ENCODE measurements around the gene PALB2.

The PALB2 gene

DNA sequence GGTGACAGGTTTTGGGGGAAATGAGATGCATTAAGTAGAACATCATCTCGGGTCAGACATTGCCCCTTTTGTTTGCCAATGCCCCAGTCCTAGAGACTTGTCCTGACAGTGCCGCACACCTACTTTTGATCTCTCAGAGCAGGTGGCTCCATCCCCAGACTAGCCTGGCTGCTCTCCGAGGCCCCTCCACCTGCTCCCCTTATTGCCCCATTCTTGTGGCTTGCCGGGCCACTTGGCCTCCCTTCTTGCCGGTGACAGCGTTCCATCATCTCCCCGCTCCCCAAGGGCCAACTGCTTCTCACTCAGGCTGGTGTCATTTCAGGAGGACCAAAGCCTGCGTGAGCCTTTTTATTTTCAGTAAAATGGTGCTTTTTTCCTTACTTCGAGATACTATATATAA, 68.7 kb downstream of the PALB2 start:
- Histone ChIP-seq H3K9ac (ENCODE audit: low read depth in 1 of 2, low read length in 2 of 2) (no peak overlapping the region), H3K4me1 (ENCODE audit: control insufficient read depth in 2 of 2, insufficient read depth in 2 of 2, low read length in 2 of 2) (no peaks in the 10 kb centered on the region), H3K4me3 (ENCODE audit: low read length in 2 of 2) (no peak overlapping the region), H3K27me3 (ENCODE audit: control insufficient read depth in 2 of 2, insufficient read depth in 2 of 2, low read length in 2 of 2) (no peaks in the 10 kb centered on the region), H3K36me3 (ENCODE audit: control insufficient read depth in 2 of 2, insufficient read depth in 2 of 2, low read length in 2 of 2) (peaks cover 37 to 49% of the 10 kb centered on the region in 2 donors), H3K27ac (ENCODE audit: low read depth in 2 of 2, low read length in 2 of 2) (no peak overlapping the region), H3K9me3 (ENCODE audit: control insufficient read depth in 2 of 2, low read length in 2 of 2) (no peaks in the 10 kb centered on the region)

DNA sequence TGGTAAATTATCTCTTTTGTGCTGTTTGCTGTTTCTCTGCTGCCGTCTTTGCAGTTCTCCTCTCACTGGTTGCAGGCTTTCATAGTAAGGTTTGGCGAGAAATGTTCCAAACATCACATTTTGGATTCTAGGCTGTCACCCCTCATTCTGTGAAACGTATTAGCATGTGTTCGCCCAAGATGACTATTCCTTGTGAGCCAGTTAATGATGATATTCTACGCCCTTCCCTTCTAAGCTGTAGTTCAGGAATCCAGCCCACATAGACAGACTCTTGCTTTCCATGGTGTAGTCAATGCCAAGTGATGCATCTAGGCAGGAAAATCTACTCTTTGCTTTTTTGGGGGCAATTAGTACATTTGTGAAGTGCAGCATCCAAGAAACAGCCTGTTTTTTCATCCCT, 69.2 kb downstream of the PALB2 start:
- H3K9ac ChIP-seq (ENCODE audit: low read depth in 1 of 2, low read length in 2 of 2): no peak overlapping the region
- peaks cover 42 to 54% of the 10 kb centered on the region in 2 donors for H3K36me3 ChIP-seq (ENCODE audit: control insufficient read depth in 2 of 2, insufficient read depth in 2 of 2, low read length in 2 of 2)
- no peak overlapping the region for H3K27ac ChIP-seq (ENCODE audit: low read depth in 2 of 2, low read length in 2 of 2)

DNA sequence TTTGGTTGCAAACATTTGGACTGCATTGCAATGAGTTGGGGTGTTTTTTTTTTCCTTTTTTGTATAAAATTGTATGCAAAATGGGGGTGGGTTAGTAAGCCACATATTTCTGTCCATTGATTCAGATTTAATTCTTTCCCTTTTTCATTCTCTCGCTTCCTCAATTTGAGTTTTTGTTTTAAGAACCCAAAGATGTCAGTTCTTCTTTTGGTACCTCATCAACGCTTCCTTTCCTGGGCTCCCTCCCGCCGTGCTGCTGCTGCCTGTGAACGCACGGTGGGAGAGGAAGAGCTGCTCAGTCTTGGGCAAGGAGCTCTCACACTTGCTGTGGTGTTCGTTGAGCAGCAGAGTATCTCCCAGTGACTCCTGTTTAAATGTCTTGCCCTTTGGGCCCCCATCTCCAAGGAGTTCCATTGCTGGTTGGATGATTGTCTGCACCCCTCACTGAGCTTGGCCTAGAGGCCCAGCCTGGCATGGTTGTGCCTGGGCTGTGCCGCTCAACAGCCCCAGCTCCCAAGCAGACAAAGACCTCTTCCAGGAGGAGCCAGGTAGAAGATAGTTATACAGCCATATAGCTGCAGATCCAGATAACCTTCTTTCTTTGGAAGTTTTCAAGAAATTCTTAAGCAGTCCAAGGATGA, 70.0 kb downstream of the PALB2 start:
- peaks cover 45 to 56% of the 10 kb centered on the region in 2 donors for H3K36me3 ChIP-seq (ENCODE audit: control insufficient read depth in 2 of 2, insufficient read depth in 2 of 2, low read length in 2 of 2)
- no peak overlapping the region for H3K9ac ChIP-seq (ENCODE audit: low read depth in 1 of 2, low read length in 2 of 2)
- no peak overlapping the region for H3K27ac ChIP-seq (ENCODE audit: low read depth in 2 of 2, low read length in 2 of 2)
- no peaks in the 10 kb centered on the region for H3K9me3 ChIP-seq (ENCODE audit: control insufficient read depth in 2 of 2, low read length in 2 of 2)
- no peaks in the 10 kb centered on the region for H3K27me3 ChIP-seq (ENCODE audit: control insufficient read depth in 2 of 2, insufficient read depth in 2 of 2, low read length in 2 of 2)
- no peaks in the 10 kb centered on the region for H3K4me1 ChIP-seq (ENCODE audit: control insufficient read depth in 2 of 2, insufficient read depth in 2 of 2, low read length in 2 of 2)
- H3K4me3 ChIP-seq (ENCODE audit: low read length in 2 of 2): no peak overlapping the region

More for the DNA sequence above, 69.2 kb downstream of the PALB2 start:
- Histone ChIP-seq H3K4me1 (ENCODE audit: control insufficient read depth in 2 of 2, insufficient read depth in 2 of 2, low read length in 2 of 2) (no peaks in the 10 kb centered on the region), H3K9me3 (ENCODE audit: control insufficient read depth in 2 of 2, low read length in 2 of 2) (no peaks in the 10 kb centered on the region), H3K4me3 (ENCODE audit: low read length in 2 of 2) (no peak overlapping the region), H3K27me3 (ENCODE audit: control insufficient read depth in 2 of 2, insufficient read depth in 2 of 2, low read length in 2 of 2) (no peaks in the 10 kb centered on the region)

DNA sequence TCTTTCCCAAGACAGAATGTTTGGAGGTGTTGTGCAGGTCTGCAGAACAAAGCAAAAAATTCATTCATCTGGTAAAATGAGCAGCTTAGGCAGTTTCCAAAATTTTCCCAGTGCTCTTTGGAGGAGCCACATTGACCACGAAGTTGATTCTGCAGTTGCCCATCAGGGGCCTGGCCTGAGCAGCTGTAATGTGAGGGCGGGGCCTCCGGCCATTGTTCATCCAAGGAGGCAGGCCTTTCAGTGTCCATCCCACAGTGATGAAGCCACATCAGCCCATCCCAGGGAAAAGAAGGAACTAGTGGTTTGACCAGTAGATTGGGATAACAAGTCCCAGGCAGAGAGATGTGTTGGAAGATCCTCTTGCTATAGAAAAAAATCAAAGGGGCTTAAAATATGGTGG, 73.5 kb downstream of the PALB2 start:
- Histone ChIP-seq H3K4me1 (ENCODE audit: control insufficient read depth in 2 of 2, insufficient read depth in 2 of 2, low read length in 2 of 2) (no peaks in the 10 kb centered on the region), H3K27ac (ENCODE audit: low read depth in 2 of 2, low read length in 2 of 2) (no peak overlapping the region), H3K4me3 (ENCODE audit: low read length in 2 of 2) (no peak overlapping the region), H3K9ac (ENCODE audit: low read depth in 1 of 2, low read length in 2 of 2) (no peak overlapping the region), H3K36me3 (ENCODE audit: control insufficient read depth in 2 of 2, insufficient read depth in 2 of 2, low read length in 2 of 2) (peaks cover 74% of the 10 kb centered on the region in 2 donors), H3K9me3 (ENCODE audit: control insufficient read depth in 2 of 2, low read length in 2 of 2) (no peaks in the 10 kb centered on the region), H3K27me3 (ENCODE audit: control insufficient read depth in 2 of 2, insufficient read depth in 2 of 2, low read length in 2 of 2) (no peaks in the 10 kb centered on the region)

DNA sequence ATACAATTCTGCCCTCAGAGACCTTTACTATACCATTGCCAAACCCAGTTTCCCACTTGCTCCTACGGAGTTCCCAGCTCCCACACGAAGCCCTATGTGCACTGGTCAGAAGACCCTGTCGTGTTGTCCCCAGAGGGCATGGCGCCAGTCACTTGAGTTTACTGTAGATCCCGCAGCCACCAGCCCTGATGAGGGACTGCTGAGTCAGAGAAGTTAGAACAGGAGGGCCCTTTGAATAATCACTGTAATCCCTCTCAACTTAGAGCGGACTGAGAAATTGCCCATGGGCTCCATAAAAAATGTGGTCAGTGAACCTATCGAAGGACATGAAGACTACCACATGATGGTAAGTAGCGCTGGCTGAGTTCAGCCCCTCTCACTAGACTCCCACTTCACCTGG, 74.4 kb downstream of the PALB2 start:
- Histone ChIP-seq H3K27me3 (ENCODE audit: control insufficient read depth in 2 of 2, insufficient read depth in 2 of 2, low read length in 2 of 2) (no peaks in the 10 kb centered on the region), H3K36me3 (ENCODE audit: control insufficient read depth in 2 of 2, insufficient read depth in 2 of 2, low read length in 2 of 2) (peaks cover 70 to 75% of the 10 kb centered on the region in 2 donors), H3K9me3 (ENCODE audit: control insufficient read depth in 2 of 2, low read length in 2 of 2) (no peaks in the 10 kb centered on the region), H3K27ac (ENCODE audit: low read depth in 2 of 2, low read length in 2 of 2) (no peak overlapping the region), H3K4me1 (ENCODE audit: control insufficient read depth in 2 of 2, insufficient read depth in 2 of 2, low read length in 2 of 2) (no peaks in the 10 kb centered on the region), H3K4me3 (ENCODE audit: low read length in 2 of 2) (no peak overlapping the region), H3K9ac (ENCODE audit: low read depth in 1 of 2, low read length in 2 of 2) (no peak overlapping the region)

DNA sequence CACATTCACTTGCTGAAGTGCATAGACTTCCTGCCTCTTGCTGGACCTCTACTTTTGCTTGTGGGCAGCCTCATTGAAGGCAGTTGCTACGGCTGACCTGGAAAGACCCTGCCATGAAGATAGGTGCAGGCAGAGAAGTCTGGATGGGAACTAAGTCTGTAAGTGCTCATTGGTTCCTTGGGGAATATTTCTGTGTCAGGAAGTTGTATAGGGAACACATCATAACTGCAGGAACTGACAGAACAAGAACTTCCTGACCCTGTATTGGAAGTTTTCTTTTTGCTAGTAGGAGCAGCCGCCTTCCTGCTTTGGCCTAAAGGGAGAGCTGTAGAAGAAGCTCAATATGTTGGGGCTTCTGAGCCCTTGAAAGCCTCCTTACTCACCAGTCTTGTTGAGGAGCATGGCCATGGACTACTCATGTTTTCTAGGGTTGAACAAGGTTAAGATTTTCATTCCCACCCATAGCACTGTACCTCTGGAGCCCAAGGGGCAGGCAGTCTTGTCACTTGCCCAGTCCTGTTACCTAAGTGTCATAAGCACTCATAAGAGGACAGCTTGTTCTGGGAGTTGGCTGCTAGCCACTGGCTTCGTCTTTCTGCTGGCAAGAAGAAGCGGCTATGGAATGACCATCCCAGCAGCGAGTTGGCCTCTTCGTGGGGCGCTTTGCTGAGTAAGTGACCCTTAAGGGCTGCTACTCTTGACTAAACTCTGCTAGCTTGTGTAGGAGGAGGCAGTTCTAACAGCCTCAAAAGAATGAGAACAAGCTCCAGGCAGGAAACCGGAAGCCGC, 76.3 kb downstream of the PALB2 start:
- Histone ChIP-seq H3K27ac (ENCODE audit: low read depth in 2 of 2, low read length in 2 of 2) (no peak overlapping the region), H3K9ac (ENCODE audit: low read depth in 1 of 2, low read length in 2 of 2) (no peak overlapping the region), H3K4me3 (ENCODE audit: low read length in 2 of 2) (no peak overlapping the region), H3K9me3 (ENCODE audit: control insufficient read depth in 2 of 2, low read length in 2 of 2) (no peaks in the 10 kb centered on the region), H3K36me3 (ENCODE audit: control insufficient read depth in 2 of 2, insufficient read depth in 2 of 2, low read length in 2 of 2) (peaks cover 65 to 73% of the 10 kb centered on the region in 2 donors), H3K4me1 (ENCODE audit: control insufficient read depth in 2 of 2, insufficient read depth in 2 of 2, low read length in 2 of 2) (no peaks in the 10 kb centered on the region), H3K27me3 (ENCODE audit: control insufficient read depth in 2 of 2, insufficient read depth in 2 of 2, low read length in 2 of 2) (no peaks in the 10 kb centered on the region)

DNA sequence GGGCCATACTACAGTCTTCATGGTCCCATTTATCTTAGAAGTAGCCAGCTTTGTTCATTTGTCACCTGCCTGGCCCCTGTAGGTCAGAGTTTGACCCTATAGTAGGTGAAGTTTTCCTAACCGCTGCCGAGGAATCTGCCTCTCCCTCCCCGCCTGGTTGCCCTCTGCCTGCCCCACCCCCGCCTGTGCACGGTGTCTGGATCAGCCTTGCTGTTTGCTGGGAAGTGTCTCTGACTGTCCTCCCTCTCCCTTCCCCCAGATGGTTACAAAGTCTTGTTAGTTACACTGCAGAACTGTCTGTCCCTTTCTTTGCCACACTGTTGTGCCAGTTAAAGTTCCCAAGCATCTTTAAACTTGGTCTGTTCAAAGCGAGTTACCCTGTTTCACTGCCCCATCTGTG, 77.9 kb downstream of the PALB2 start:
- Histone ChIP-seq H3K4me1 (ENCODE audit: control insufficient read depth in 2 of 2, insufficient read depth in 2 of 2, low read length in 2 of 2) (peaks cover 3 to 4% of the 10 kb centered on the region in 2 donors), H3K4me3 (ENCODE audit: low read length in 2 of 2) (no peak overlapping the region), H3K9ac (ENCODE audit: low read depth in 1 of 2, low read length in 2 of 2) (no peak overlapping the region), H3K36me3 (ENCODE audit: control insufficient read depth in 2 of 2, insufficient read depth in 2 of 2, low read length in 2 of 2) (peaks cover 65 to 75% of the 10 kb centered on the region in 2 donors), H3K9me3 (ENCODE audit: control insufficient read depth in 2 of 2, low read length in 2 of 2) (no peaks in the 10 kb centered on the region), H3K27ac (ENCODE audit: low read depth in 2 of 2, low read length in 2 of 2) (no peak overlapping the region), H3K27me3 (ENCODE audit: control insufficient read depth in 2 of 2, insufficient read depth in 2 of 2, low read length in 2 of 2) (no peaks in the 10 kb centered on the region)

DNA sequence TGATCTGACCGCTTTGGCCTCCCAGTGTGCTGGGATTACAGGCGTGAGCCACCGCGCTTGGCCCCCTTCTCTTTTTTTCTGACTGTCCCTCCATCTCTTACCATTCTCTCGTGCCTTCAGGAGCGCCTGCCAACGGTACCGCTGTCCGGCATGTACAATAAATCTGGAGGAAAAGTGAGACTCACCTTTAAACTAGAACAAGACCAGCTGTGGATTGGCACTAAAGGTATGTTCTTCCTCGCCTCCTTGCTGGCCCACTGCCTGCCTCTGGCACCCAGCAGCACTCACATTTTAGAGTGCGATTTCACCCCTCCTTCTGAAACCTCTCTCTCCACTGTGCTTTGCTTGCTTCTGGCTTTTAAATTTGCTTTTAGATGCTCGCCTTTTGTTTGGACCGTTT, 78.6 kb downstream of the PALB2 start:
- Histone ChIP-seq H3K9me3 (ENCODE audit: control insufficient read depth in 2 of 2, low read length in 2 of 2) (no peaks in the 10 kb centered on the region), H3K4me1 (ENCODE audit: control insufficient read depth in 2 of 2, insufficient read depth in 2 of 2, low read length in 2 of 2) (peaks cover 5 to 6% of the 10 kb centered on the region in 2 donors), H3K4me3 (ENCODE audit: low read length in 2 of 2) (no peak overlapping the region), H3K27me3 (ENCODE audit: control insufficient read depth in 2 of 2, insufficient read depth in 2 of 2, low read length in 2 of 2) (no peaks in the 10 kb centered on the region), H3K27ac (ENCODE audit: low read depth in 2 of 2, low read length in 2 of 2) (no peak overlapping the region), H3K9ac (ENCODE audit: low read depth in 1 of 2, low read length in 2 of 2) (no peak overlapping the region), H3K36me3 (ENCODE audit: control insufficient read depth in 2 of 2, insufficient read depth in 2 of 2, low read length in 2 of 2) (peaks cover 61 to 71% of the 10 kb centered on the region in 2 donors)

DNA sequence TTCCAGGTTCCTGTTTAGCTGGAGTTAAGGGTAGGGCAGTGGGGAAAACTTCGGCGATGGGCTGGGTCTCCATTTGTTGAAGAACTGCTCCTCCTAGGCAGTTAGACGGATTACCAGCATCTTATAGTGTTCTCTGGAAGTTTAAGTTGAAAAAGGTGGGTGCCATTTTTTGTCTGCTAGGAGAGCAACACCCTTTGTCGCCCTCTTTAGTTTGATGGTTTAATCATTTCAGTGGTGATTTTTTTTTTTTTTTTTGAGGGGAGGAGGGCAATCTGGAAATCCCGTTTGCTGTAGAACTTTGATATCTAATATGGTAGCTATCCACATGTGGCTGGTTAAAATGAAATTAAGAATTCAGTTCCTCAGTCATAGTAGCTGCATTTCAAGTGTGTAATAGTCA, 79.5 kb downstream of the PALB2 start:
- Histone ChIP-seq H3K4me3 (ENCODE audit: low read length in 2 of 2) (no peak overlapping the region), H3K27ac (ENCODE audit: low read depth in 2 of 2, low read length in 2 of 2) (no peak overlapping the region), H3K4me1 (ENCODE audit: control insufficient read depth in 2 of 2, insufficient read depth in 2 of 2, low read length in 2 of 2) (peaks cover 6 to 8% of the 10 kb centered on the region in 2 donors), H3K9me3 (ENCODE audit: control insufficient read depth in 2 of 2, low read length in 2 of 2) (no peaks in the 10 kb centered on the region), H3K27me3 (ENCODE audit: control insufficient read depth in 2 of 2, insufficient read depth in 2 of 2, low read length in 2 of 2) (no peaks in the 10 kb centered on the region), H3K9ac (ENCODE audit: low read depth in 1 of 2, low read length in 2 of 2) (no peak overlapping the region), H3K36me3 (ENCODE audit: control insufficient read depth in 2 of 2, insufficient read depth in 2 of 2, low read length in 2 of 2) (peaks cover 51 to 62% of the 10 kb centered on the region in 2 donors)

Measured in mucosa of rectum (tissue), 2 donors.